K562 (cell line): ENCODE measurements around the gene PLCB3. TPM values are rescaled to one million over a fixed set of nuclear protein-coding genes. Genes with fewer than 3 reads are reported as not detected.

Experiments
- ADNP ChIP-seq: fragments of 200-800 bp; sonication (Bioruptor generic); IDR thresholded peaks from 2 replicates; pipeline ENCODE4 v1.6.1; 2016; ENCODE audit warnings: missing genetic modification characterization, missing compliant biosample characterization
- CHCHD3 ChIP-seq: fragments of 250-450 bp; sonication (Bioruptor Pico); IDR thresholded peaks from 2 replicates; pipeline ENCODE4 v2.1.2; 2022; ENCODE audit warnings: mild to moderate bottlenecking
- CREBBP ChIP-seq: IDR thresholded peaks from one replicate; pipeline ENCODE4 v1.6.1; 2012; ENCODE audit warnings: low read depth, mild to moderate bottlenecking, control low read depth, inconsistent platforms, low read length
- FOXJ3 ChIP-seq: sonication (generic); formaldehyde crosslinking; IDR thresholded peaks from 2 replicates; pipeline ENCODE4 v1.4.0; 2020; ENCODE audit warnings: mild to moderate bottlenecking, missing genetic modification reagents
- MIER1 ChIP-seq: fragments of 450-650 bp; IDR thresholded peaks from 2 replicates; pipeline ENCODE4 v1.6.1; 2016; ENCODE audit warnings: antibody characterized with exemption, mild to moderate bottlenecking, low read depth
- NCOA2 ChIP-seq, 2 experiments: fragments of 450-650 bp; IDR thresholded peaks; 2 replicates each; pipeline ENCODE4 v1.6.1; 2018; ENCODE audit warnings: mild to moderate bottlenecking in 2 of 2, moderate library complexity in 1 of 2; ENCODE audit not compliant: partially characterized antibody in 2 of 2
- NR0B1 ChIP-seq: fragments of 450-650 bp; IDR thresholded peaks from one replicate; pipeline ENCODE4 v1.6.1; 2018; ENCODE audit warnings: mild to moderate bottlenecking, moderate library complexity; ENCODE audit not compliant: partially characterized antibody
- PATZ1 ChIP-seq: fragments of 250-450 bp; sonication (Bioruptor Pico); IDR thresholded peaks from 2 replicates; pipeline ENCODE4 v1.5.0; 2020; ENCODE audit warnings: mild to moderate bottlenecking, borderline replicate concordance
- RNF2 ChIP-seq: sonication (generic); IDR thresholded peaks from 2 replicates; pipeline ENCODE4 v1.6.1; 2016
- TAF1 ChIP-seq: IDR thresholded peaks from 2 replicates; pipeline ENCODE4 v1.6.1; 2011; ENCODE audit warnings: mild to moderate bottlenecking, low read length, moderate library complexity; ENCODE audit not compliant: insufficient read depth, control insufficient read depth, severe bottlenecking; ENCODE audit errors: extremely low read depth
- ZBTB12 ChIP-seq: fragments of 250-450 bp; sonication (Bioruptor Pico); IDR thresholded peaks from 2 replicates; pipeline ENCODE4 v1.4.0; 2020
- ZFPM2 ChIP-seq: fragments of 250-450 bp; sonication (Bioruptor Pico); IDR thresholded peaks from 2 replicates; pipeline ENCODE4 v1.5.1; 2022; ENCODE audit warnings: mild to moderate bottlenecking
- ZNF140 ChIP-seq: fragments of 250-450 bp; sonication (Bioruptor Pico); IDR thresholded peaks from 2 replicates; pipeline ENCODE4 v1.8.0; 2021; ENCODE audit warnings: moderate library complexity, mild to moderate bottlenecking, inconsistent platforms
- ZNF695 ChIP-seq: fragments of 450-650 bp; formaldehyde crosslinking; IDR thresholded peaks from 2 replicates; pipeline ENCODE4 v1.4.0; 2020; ENCODE audit warnings: mild to moderate bottlenecking, moderate library complexity
- ZNF780A ChIP-seq: fragments of 250-450 bp; sonication (Bioruptor Pico); IDR thresholded peaks from 2 replicates; pipeline ENCODE4 v1.5.0; 2021; ENCODE audit warnings: mild to moderate bottlenecking
- polyA plus RNA-seq, 8 experiments: library from polyadenylated mRNA; depleted of rRNA in 4 of 8; stranded (reverse) in 5 of 8; unstranded in 3 of 8; fragments of >200 nt; fragmentation: Nextera tagmentation in 2 of 8; fragmentation: Illumina TruSeq in 1 of 8; extraction: Ambion mirVana in 2 of 8; extraction: Trizol in 1 of 8; gene quantifications; 2 replicates each; pipeline versions ENCODE4 v1.2.1 to v1.2.3, GENCODE V29; 2011 to 2014; ENCODE audit warnings: inconsistent platforms in 1 of 8, missing spikeins in 1 of 8
- total RNA-seq, 7 experiments: library from RNA; depleted of rRNA in 6 of 7; stranded (reverse); fragments of >200 nt in 6 of 7; fragmentation: Illumina TruSeq in 2 of 7; extraction: Trizol in 2 of 7; gene quantifications; 2 replicates each; pipeline versions ENCODE4 v1.2.1 to v1.2.3, GENCODE V29; 2011 to 2021; ENCODE audit warnings: low replicate concordance in 1 of 7
- TF ChIP-seq, protein P1 (sequence below): fragments of 450-650 bp; IDR thresholded peaks from 2 replicates; pipeline ENCODE4 v1.6.1; 2014; ENCODE audit warnings: low read depth, mild to moderate bottlenecking, moderate library complexity, borderline replicate concordance
- TF ChIP-seq, protein P2 (sequence below): sonication (generic); formaldehyde crosslinking; IDR thresholded peaks from 2 replicates; pipeline ENCODE4 v1.8.0; 2022; ENCODE audit warnings: mild to moderate bottlenecking, missing genetic modification reagents
- TF ChIP-seq, protein P3 (sequence below): sonication (generic); IDR thresholded peaks from 2 replicates; pipeline ENCODE4 v1.6.1; 2016

PLCB3 gene
- total and polyA plus RNA-seq, 9 of the 15 experiments (the other 6 are each of a cell fraction or from before 2014, with no cell fraction given): 0.31 to 44.8 (median 14.6) TPM

GRCh38 chr11:64240435-64241240, 10.7 kb upstream of the PLCB3 start, which contains the start of gene FKBP2 (continued):
- no peak for TF ChIP-seq NCOA2 (IDR thresholded peaks at IDR 0.05; ENCODE audit: partially characterized antibody in 2 of 2)
- 0 out of 2 replicates have a peak, but pooled peaks have one; percentile 12 for TF ChIP-seq CHCHD3 (CRISPR knock-in tag)
- no peak for TF ChIP-seq CREBBP
- TF ChIP-seq RNF2: no peak
- peak; percentile 93 for TF ChIP-seq TAF1
- no peak for TF ChIP-seq MIER1
- no peak for TF ChIP-seq PATZ1
- TF ChIP-seq, protein P1, sequence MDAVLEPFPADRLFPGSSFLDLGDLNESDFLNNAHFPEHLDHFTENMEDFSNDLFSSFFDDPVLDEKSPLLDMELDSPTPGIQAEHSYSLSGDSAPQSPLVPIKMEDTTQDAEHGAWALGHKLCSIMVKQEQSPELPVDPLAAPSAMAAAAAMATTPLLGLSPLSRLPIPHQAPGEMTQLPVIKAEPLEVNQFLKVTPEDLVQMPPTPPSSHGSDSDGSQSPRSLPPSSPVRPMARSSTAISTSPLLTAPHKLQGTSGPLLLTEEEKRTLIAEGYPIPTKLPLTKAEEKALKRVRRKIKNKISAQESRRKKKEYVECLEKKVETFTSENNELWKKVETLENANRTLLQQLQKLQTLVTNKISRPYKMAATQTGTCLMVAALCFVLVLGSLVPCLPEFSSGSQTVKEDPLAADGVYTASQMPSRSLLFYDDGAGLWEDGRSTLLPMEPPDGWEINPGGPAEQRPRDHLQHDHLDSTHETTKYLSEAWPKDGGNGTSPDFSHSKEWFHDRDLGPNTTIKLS: peak; percentile 67; the same call in 1 of the 2 replicates
- TF ChIP-seq FOXJ3 (CRISPR knock-in tag): no peak
- no peak for TF ChIP-seq ZNF140
- TF ChIP-seq ZNF695 (CRISPR knock-in tag): no peak
- no peak for TF ChIP-seq ZNF780A (CRISPR knock-in tag)
- no peak for TF ChIP-seq NR0B1
- TF ChIP-seq, protein P2, sequence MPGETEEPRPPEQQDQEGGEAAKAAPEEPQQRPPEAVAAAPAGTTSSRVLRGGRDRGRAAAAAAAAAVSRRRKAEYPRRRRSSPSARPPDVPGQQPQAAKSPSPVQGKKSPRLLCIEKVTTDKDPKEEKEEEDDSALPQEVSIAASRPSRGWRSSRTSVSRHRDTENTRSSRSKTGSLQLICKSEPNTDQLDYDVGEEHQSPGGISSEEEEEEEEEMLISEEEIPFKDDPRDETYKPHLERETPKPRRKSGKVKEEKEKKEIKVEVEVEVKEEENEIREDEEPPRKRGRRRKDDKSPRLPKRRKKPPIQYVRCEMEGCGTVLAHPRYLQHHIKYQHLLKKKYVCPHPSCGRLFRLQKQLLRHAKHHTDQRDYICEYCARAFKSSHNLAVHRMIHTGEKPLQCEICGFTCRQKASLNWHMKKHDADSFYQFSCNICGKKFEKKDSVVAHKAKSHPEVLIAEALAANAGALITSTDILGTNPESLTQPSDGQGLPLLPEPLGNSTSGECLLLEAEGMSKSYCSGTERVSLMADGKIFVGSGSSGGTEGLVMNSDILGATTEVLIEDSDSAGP (CRISPR knock-in tag): no peak
- TF ChIP-seq ZFPM2 (CRISPR knock-in tag): no peak
- TF ChIP-seq, protein P3, sequence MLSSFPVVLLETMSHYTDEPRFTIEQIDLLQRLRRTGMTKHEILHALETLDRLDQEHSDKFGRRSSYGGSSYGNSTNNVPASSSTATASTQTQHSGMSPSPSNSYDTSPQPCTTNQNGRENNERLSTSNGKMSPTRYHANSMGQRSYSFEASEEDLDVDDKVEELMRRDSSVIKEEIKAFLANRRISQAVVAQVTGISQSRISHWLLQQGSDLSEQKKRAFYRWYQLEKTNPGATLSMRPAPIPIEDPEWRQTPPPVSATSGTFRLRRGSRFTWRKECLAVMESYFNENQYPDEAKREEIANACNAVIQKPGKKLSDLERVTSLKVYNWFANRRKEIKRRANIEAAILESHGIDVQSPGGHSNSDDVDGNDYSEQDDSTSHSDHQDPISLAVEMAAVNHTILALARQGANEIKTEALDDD: no peak
- peak; percentile 91 for TF ChIP-seq ZBTB12 (CRISPR knock-in tag)
- no peak for TF ChIP-seq ADNP (tag)
